DND-41 (cell line): ENCODE measurements around the gene TLN1.

Experiments
- EZH2 ChIP-seq: IDR thresholded peaks from 3 replicates; pipeline ENCODE4 v1.6.1; 2012; ENCODE audit warnings: borderline replicate concordance, low read depth, mild to moderate bottlenecking, moderate library complexity, low read length, inconsistent platforms; ENCODE audit not compliant: severe bottlenecking
- TF ChIP-seq, protein P1 (sequence below): IDR thresholded peaks from 2 replicates; pipeline ENCODE4 v1.5.1; 2012; ENCODE audit warnings: borderline replicate concordance, low read length, moderate library complexity, mild to moderate bottlenecking; ENCODE audit not compliant: poor library complexity, severe bottlenecking; ENCODE audit errors: extremely low read depth

DNA sequence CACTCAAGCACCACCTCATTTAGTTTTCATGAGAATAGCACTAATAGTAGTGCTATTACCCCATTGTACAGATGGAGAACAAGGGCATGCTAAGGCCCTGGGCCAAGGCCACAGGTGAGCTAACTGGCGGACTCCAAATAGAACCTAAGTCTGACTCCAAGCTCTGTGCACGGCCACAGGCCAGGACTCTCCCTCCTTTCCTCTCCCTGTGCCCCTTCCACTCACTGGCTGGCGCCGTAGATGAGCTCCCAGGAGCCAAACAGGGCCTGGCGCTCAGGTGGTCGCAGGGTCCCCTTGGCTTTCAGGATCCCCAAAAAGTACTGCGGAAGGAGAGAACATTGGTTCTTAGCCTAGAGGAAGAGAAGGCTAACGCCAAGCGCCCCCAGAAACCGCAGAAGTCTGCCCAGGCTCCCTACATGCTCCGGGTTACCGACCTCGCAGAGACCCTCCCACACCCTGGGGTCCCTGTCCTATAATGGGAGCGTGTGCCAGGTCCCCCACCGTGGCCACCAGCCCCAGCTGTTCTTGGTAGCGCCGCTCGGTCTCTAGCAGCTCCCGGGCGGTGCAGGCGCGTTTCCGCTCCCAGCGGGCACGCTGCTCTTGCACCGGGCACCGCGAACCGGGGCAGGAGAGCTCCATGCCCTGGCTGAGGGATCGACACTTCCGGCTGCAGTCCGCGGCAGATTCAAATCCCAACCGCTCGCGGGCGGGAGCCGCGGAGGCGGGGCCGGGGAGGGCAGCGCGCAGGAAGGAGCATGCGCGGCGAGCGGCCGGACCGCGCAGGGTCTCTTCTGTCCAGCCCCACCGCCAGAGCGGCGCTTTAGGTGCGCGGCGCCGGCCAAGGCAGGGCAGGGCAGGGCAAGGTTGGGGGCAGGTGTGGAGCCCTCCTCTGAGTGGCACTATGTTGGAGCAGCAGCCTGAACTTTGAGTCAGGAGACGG is 67.2 kb downstream of the TLN1 start, which contains the start of gene ARHGEF39:
- TF ChIP-seq, protein P1, sequence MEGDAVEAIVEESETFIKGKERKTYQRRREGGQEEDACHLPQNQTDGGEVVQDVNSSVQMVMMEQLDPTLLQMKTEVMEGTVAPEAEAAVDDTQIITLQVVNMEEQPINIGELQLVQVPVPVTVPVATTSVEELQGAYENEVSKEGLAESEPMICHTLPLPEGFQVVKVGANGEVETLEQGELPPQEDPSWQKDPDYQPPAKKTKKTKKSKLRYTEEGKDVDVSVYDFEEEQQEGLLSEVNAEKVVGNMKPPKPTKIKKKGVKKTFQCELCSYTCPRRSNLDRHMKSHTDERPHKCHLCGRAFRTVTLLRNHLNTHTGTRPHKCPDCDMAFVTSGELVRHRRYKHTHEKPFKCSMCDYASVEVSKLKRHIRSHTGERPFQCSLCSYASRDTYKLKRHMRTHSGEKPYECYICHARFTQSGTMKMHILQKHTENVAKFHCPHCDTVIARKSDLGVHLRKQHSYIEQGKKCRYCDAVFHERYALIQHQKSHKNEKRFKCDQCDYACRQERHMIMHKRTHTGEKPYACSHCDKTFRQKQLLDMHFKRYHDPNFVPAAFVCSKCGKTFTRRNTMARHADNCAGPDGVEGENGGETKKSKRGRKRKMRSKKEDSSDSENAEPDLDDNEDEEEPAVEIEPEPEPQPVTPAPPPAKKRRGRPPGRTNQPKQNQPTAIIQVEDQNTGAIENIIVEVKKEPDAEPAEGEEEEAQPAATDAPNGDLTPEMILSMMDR: peak; percentile 13
- TF ChIP-seq EZH2: no peak
